CD4-positive, alpha-beta T cell treated with Interleukin-4 for 4 hours (primary cell): ENCODE results near the gene EMP1.

Experiments
- DNase-seq: peaks from one replicate; pipeline ENCODE4 v3.0.0-alpha.2; 2020

EMP1 gene

DNA sequence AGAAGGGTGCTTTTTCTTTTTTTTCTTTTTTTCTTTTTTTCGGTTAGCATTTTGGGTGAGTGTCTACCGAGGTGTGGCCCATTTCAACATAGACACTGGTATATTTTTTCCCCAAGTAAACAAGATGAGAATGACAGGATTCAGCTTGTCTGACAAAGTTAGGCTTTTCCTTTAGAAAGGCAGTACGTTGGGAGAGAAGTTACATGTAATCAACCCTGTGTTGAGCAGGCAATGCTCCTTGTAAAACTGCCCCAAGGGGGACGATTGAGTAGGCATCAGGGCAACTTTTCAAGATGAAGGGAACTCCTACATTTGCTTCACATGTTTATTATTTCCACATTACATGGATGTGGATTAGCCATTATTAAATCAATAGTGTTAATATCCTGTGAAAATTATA is 1.7 kb downstream of the EMP1 start:
- no peak for DNase-seq

DNA sequence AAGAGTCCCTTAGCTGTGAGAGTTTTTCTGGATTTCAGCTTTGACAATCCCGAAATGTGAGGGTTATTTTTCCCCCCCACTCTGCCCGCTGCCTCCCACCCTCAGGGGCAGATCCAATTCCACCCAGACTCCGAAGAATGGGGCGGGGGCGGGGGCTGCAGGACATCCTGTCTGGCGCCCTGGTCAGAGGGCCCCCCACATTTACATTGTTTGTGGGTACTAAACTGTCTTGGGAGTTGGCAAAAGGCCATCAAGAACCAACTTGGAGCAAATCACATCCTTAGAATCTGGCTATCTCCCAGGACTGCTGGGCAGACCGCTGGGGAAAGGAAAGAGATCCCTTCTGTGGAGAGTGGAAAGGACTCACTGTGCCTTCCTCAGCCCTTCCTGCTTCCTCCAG is 2.4 kb downstream of the EMP1 start:
- DNase-seq, result no peak

DNA sequence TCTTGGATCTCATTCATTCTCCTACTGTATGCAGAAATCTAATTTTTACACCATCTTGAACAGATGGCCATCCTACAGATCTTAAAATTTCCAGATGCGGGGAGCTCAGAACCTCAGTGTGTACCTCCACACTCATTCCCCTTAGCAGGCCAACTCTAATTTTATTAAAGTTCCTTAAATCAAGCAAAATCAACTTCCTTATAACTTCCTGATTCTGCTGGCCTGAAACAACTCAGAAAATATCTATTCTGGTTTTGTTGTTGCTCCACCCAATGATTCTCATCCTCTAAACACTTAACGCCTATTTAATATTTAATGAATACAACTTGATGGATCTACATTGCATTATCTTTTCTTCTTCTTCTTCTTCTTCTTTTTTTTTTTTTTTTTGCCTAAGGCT is 3.1 kb downstream of the EMP1 start:
- no peak for DNase-seq

DNA sequence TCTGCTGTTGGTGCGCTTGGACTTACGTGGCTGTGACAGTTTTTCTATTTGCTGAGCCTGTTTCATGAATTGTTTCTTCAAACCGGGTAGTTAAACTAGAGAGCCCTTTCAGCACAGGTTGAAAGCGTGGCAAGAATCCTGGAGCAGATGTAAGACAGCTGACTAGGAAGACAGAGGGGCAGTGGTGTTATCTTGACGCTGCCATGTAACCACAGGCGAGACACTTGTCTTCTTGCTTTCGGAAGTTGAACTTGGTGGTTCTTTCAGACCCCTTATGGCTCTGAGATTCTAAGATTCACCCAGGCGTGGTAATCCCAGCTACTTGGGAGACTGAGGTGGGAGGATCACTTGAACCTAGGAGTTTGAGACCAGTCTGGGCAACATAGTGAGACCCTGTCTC is 4.3 kb downstream of the EMP1 start:
- DNase-seq, result no peak

DNA sequence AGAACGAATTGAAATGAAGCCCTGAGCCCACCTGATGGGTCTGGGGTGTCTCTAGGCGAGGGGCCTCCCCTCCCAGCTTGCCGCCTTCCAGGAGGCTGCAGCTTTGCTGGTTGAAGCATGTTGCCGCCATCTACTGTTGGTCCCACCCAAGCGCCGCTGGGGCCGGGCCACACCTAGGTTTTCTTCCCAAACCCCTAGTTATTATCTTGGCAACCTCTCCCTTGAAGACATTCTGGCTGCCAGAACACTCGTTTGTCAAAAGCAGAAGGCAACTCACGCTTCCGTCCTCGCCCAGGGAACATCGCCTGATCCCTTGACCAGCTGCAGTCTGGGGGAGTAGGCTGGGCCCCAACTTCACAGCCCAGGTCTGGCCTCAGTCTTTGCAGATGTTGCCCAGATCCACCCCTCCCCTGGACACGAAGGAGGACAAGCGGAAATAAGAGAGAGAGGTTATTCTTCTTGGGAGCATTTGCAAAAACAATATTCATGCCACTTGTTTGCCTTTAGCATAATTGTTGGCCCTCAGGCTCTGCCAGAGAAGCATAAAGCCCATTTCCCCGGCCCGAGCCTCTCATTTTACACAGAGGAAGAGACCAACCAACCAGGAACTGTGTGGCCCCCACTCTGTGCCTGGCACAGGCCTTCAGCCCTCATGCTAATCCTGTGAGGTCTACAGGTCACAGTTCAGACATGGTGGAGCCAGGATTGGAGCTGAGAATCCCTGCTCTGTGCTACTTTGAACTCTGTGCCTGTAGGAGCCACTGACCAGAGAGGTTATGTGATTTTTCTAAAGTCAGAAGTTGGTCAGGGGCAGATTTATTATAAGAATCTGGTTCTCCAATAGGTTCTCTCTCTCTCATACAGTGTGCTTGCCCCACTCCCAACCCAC is 6.8 kb downstream of the EMP1 start:
- no peak for DNase-seq

DNA sequence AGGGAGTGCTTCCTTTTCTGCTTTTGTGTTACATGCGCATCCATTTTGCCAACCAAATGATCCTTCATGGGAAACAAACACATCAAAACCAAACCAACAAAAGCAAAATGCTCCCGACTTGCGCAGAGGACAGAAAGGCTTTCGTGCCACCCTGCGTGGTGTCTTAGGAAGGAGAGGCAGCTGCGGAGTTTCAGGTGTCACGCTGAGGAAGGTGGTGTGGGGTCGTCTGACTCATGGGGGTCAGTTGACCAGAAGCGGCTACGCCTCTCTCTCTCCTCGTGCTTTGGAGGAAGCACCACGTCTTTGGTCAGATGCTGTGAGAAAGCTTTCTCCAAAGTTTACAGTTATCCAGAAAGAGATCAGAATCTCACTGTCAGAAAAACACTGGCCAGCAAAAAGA is 7.9 kb downstream of the EMP1 start:
- no peak for DNase-seq

DNA sequence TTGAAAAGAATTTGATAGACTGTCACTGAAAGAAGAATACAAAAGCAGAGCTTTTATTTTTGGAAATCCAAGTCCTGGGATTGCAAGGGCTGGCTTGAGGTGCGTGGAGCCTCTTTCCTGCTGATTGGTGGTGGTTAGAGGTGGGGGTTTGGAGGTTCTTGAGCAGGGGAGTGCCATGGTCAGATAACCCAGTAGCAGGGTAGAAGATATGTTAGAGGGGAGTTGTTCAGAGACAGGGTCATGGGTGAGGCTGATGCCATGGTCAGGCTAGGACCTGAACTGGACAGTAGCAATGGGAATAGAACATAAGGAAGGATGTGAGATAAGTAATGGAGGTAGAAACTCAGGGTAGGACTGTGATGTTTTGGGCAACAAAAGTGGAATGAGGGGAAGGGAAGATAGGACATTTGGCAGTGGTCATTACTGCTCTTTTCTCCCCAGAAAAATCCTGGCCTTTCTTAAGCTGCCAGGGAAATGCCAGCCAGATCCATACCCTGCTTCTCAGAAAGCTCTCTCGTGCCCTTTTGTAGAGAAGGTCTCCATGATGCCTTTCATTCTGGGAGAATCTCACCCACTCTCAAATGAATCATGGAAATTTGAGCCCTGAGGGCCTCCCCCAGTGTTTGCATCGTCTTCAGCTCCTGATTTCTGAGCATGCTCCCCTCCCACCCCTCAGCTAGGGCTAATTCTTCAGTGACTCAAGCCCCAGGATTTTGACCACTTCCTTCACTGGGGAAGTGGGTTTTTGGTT is 9.5 kb downstream of the EMP1 start:
- no peak for DNase-seq

DNA sequence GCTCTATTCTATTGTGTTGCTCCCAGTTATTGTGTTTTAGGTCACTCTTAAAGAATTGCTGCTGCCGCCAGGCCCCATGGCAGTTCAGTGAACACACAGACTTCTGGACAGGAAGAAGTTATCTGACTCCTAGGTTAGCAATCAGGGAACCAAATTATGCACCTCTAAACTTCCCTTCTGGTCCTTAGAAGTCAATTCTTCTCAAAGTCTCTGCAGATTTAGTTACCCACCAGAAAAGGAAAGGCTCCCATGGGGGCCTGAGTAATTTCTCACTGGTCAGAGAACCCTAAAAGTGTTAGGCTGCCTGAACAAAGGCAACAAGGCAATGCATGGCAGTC is 10.0 kb downstream of the EMP1 start:
- no peak for DNase-seq

DNA sequence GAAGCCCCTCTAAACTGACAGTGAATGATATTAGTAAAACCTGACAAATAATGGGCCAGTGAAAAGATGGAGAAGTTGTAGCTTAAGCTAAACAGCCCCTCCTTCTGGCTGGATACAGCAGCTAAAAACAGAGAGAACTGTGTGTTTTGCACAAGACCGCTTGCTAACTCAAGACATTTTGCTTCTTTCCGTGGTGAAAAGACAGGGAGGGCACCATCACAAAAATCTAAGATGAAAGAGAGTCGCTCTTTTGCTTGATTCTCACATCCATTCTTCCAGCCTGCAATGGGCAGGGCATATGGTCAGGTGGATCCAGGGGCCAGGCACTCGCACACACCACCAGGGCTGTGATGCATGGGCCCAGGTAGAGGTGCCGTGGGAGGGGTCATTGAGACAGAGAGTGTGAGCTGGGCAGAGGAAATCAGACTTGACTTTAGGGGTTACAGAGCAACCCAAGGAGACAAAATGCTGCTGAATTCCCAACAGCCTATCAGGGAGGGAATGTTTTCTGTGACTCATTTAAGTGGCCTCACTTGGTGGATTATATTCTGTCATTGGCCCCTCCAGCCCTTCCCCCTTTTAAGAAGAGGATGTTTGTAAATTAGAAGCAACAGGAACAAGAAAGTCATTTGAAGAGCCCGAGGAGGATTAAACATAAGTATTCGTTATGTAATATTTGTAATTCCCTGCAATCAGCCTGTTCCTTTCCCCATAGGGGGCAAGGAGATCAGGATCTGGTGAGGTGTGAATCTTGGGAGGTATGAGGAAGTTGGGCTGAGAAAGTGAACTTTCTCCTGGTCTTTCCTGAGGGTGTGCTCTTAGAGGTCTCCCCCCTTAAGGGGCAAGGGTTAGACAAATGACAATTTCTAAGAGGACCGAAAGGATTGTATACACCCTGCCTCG is 12.3 kb downstream of the EMP1 start:
- peak; percentile 24 for DNase-seq

DNA sequence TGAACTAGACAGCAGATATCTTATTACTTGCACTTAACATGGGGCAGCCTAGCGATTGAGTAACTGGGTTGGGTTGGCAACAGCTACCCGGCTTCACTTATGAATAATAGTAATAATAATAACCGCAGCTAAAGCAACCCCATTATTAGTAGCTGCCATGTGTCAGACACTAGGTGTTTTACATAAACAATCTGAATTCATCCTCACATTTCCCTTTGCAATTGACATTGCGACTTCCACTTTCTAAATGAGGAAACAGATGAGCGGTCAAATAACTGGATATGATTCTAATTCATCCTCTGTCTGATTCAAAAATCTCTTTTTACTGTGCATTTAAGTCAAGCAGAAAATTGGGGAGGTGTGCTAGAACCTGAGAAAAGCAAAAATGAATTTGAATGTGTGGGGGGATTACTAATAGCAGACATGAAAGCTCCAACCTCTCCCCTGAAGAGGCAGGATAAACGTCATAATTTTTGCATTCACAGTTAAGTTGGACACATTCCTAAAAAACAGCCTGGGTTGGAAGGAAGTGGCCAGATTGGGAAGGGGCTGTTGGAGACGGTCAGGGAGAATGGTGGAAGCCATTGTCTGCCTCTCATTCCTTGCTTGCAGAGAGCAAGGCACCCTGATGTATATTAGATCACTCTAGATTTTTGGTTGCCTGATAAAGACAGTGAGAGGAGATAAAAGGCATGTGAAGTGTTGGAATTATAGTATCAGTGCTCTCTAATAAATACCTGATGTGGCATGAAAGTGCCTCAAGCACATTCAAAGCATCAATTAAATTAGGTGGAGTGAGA is 13.1 kb downstream of the EMP1 start:
- no peak for DNase-seq

DNA sequence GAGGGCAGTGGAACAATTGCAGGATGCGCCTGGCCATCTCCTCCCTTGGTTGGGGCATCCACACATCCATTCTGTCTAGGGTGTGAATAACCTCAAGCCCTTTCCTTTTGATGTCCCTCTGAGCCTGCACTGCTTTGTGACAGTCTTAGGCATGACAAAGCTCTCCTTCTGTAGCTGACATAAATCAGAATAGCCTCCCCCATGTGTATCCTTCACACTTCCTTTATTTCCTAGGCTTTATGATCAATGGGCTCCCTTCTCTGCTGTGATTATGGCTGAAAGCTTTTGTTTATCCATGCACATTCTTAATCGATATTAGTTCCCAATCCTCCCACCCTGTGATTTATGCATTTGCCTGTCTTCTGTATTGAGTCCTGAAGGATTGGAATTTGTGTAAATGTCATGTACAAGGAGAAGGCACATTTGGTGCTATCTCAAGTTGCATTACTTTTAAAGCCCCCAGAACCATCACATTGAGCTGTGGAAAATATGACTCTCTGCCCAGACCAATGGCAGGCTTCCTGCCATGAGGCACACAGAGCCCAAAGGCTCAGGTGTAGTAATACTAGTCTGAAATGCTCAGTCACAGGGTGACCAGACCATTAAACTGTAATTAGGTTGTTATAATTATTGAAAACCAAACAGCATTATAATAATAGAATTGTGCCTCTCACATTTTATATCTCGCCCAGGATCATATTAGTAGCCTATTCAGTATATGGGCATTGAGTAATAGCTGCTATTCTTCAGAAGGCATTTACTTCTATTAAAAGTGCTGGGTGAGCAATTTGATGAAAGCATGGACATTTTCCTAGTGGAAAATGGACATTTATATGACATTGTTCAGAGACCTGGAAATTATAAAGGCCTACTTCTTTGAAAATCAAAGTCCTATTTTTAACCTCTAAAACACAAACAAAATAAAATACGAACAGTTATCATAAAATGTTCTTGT is 14.0 kb downstream of the EMP1 start:
- no peak for DNase-seq

DNA sequence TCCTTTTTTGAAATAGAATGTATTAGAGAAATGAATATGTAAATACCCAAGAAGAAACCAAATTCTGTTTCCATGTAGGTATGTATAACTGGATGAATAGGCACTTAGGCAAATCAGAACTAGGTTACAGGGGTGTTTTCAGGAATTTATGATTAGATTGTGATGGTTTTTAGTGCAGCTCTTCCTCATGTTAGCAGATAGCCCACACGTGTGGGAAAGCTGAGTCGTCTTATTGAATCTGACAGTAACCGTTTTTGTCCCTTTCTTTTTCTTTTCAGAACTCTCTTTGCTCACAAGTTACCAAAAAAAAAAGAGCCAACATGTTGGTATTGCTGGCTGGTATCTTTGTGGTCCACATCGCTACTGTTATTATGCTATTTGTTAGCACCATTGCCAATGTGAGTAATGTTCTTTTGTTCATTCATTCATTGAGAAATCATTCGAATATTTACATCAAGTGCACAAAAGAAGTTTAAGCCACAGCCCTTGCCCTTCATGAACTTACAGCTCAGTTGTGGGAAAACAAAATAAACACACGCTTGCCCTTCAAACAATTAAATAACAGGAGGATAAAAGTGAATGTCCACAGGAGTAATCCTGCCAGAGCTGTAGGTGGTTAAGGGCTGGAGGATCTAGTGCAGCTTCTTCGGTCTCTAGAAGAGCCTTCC is 14.8 kb downstream of the EMP1 start:
- no peak for DNase-seq

DNA sequence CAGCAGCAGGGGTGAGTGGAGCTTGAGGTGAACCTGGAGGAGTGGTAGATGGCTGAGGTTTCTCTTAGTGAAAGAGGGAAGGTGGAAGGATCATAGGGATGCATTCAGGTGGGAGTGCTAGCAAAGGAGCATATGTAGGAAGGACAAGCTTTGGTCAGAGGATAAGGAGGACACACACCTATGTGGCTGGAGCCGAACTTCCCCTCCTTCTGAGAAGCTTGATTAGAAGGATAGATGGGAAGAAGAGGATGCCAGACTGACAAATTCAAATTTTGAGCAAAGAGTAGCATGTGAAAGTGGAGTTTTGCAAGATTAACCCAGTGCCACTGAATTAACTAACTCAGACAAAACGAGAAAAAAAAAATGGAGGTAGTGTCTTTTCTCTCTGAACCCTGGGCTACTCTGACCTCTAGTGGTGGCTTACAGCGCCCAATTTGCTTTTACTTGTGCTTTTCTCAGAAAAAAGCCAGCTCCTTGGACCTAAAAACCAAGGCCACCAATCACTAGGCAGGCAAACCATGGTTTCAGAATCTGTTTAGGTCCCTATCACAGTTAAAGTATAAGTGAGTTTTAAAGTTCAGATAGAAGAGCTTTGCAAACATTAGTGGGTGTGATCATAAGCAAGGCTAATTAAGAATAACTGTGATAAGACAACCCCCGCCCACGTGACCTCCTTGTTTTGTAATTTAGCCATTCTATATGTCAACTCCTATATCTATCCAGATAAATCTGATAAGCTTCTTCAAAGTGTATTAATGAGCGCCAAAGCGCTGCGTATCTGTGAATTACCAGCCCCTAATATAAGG is 15.5 kb downstream of the EMP1 start:
- DNase-seq, result peak; percentile 75

DNA sequence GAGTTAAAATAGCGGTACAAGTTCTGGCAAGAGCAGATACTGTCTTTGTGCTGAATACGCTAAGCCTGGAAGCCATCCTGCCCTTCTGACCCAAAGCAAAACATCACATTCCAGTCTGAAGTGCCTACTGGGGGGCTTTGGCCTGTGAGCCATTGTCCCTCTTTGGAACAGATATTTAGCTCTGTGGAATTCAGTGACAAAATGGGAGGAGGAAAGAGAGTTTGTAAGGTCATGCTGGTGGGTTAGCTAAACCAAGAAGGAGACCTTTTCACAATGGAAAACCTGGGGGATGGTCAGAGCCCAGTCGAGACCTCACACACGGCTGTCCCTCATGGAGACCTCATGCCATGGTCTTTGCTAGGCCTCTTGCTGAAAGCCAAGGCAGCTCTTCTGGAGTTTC is 18.5 kb downstream of the EMP1 start:
- DNase-seq, result no peak

DNA sequence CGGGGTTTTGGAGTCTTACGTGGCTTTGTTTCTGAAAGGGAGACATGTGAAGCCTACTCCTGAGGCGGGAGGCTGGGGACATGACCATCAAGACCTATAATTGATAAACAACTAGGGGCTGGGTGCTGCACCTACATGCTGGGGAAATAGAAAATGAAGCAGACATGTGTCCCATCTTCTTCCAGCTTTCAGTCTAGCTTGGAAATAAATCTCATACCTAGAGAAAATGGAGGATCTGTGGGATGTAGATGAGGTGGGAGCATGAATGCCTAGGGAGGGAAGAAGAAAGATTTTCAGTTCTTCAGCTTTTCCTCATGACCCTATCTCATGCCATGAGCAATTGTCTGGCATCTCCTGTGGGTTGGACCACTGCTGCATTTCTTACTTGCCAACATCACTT is 22.1 kb downstream of the EMP1 start:
- no peak for DNase-seq

DNA sequence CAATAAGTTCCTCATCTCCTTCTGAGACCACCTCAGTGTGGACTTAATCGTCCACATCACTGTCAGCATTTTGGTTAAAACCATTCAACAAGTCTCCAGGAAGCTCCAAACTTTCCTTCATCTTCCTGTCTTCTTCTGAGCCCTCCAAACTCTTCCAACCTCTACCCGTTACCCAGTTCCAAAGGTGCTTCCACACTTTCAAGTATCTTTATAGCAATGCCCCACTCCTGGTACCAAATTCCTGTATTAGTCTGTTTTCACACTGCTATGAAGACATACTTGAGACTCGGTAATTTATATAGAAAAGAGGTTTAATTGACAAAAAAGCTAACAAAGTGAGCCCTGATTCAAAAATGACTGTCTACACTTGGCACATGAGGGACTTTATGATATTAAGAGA is 22.8 kb downstream of the EMP1 start:
- no peak for DNase-seq

DNA sequence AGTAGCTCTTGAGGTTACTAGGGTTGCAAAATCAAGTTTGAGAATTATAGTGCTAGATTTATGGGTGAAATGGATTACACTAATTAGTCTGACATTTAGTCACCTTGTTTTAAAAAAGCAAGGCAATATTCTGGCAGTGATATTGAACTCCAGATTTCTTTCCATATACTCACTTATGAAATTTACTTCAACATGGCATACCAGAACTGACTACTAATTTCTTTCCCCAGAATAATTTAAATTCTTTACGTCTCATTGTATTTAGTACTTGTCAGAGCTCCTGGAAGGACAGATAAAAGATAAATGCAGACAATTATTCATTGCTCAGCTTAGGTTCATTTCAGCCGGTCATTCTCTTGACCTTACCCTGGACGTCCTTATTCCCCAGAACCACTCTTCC is 24.3 kb downstream of the EMP1 start:
- DNase-seq, result no peak

DNA sequence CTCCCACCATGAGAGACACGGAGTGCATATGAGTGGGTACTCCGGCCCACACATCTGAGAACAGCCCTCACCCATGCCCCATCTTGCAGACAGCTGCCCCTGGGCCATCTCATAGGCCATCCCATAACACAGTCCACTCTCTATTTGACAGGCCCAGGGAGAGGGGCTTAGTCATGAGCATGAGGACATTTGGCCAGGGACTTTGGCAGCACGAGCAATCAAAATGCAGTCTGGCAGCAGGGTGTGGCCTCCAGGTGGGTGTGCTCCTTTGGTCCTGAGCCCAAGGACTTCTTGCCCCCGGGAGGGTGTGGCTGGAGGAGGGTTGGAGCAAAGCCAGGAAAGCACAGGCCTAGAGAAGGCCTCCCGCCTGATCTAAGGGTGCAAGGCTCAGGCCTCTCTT is 25.6 kb downstream of the EMP1 start:
- DNase-seq, result no peak

DNA sequence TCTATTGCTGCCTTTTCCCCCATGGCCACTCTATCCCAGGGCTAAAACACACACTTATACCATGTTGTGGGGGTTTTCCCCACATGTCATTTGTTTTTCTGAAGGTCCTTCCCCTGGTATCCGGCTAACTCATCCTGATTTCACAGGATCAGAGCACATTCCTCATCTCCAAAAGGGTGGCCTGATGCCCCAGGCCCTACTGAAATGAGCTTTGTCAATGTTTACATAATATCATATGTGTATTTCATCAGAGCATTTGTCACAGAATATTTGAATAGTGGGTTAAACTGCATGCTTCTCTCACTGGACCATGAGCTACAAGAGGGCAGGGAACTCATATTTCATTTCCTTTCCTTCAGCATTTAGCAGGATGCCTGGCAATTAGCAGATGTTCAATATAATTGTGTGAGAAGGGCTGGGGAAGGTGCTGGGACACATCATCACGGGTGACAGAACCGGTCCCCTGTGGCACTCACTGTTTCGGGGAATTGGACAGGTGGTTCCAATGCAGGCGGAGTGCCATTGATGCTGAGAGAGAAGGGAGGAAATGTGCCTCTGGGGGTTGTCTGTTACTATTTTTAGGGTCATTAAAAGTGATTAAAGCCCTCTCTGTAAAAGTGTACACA is 26.8 kb downstream of the EMP1 start:
- no peak for DNase-seq

DNA sequence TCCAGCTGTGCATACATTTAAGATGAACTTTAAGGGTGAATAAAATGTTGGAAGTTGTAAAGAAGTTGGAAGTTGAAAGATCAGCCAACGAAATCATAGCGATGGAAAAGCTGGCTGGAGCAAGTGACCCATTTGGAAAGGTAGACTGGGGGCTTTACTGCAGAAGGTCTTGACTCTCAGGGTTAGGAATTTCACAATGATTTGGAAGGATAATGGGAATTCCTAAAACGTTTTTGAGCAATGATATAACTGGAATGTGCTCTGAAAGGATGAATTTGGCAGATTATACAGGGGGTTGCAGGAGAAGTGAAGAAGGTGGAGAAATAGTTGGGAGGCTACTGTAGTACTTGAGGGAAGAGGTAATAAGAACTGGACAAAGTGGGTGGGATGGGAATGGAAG is 27.4 kb downstream of the EMP1 start:
- DNase-seq, result no peak
